HG02870 (cell line): ENCODE measurements around the gene ADGRF1.

Experiments
- ATAC-seq: cut with Tn5 transposase; IDR thresholded peaks from one replicate; pipeline ENCODE4 v1.9.1; 2021; ENCODE audit warnings: mild to moderate bottlenecking, moderate library complexity; ENCODE audit not compliant: unreplicated experiment

Gene ADGRF1

DNA sequence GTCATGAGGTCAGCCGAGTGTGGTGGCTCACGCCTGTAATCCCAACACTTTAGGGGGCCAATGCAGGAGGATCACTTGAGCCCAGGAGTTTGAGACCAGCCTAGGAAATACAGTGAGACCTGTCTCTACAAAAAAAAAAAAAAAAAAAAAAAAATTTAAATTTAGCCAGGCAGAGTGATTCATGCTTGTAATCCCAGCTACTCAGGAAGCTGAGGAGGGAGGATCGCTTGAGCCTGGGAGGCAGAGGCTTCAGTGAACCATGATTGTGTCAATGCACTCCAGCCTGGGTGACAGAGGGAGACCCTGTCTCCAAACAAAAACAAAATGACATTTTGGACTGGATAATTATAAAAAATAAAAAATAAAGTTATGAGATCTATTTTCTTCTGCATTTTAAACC is 56.2 kb downstream of the ADGRF1 start:
- ATAC-seq: no peak

GRCh38 chr6:46983007-46983411 is 59.1 kb downstream of the ADGRF1 start:
- no peak for ATAC-seq

DNA sequence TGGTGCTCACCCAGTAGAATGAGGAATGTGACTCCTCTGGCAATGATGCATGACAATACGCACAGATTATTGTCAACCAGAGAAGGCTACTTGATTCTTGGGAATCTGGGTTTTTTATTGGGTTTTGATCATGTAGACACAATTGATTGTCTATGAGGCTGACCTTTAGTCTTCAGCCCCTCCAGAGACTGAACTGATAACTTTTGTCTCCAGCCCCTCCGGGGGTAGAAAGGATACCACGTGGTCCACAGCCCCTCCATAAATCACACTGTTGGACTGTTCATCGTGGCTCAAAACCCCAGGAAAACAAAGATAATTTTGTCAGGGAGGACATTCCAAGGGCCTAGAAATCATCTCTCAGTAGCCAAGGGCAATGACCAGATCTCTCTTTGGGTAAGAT is 62.9 kb downstream of the ADGRF1 start:
- no peak for ATAC-seq

GRCh38 chr6:46974786-46975185 is 67.3 kb downstream of the ADGRF1 start:
- ATAC-seq: no peak

DNA sequence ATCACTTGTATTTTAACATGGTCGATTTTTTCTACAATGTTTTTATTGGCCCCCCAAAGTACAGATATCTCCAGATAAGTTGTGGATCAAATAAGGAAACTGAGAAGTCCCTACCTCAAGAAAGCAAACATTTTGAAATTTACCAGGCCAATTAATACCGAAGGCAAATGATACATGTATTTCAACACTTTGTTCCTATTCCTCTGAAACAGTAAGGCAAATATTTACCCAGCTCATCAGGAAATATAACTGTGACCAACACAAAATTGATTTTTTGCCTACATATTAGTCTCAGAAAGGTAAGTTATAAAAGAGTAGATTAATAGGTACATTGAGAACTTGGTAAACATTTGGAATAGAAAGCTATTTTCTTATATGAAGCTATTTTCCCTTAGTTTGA is 69.1 kb downstream of the ADGRF1 start:
- no peak for ATAC-seq

- ATAC-seq: no peak
These were observed 69.6 kb downstream of the ADGRF1 start for GRCh38 chr6:46972531-46972930.

GRCh38 chr6:46969206-46969605 is 72.9 kb downstream of the ADGRF1 start:
- no peak for ATAC-seq

DNA sequence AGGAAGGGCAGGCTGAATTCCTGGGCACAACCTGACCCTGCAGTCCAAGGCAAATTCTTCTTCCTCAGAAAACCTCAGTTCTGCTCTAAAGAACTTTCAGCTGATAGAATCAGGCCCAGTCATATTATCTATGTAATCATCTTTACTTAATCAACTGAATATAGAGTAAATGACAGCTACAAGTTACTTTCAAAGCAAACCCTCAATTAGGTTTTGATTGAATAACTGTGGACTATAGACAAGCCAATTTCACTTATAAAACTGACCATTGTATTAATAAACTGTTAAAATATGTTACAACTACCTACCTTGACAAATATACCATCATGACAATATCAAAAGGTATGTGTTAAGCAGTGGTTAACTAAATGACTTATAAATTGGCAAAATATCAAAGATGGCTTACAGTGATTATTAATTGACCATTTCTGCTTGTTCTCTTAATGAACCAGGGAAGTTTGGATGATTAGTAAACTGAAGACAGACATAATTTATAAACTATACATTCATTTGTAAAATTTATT is 74.2 kb downstream of the ADGRF1 start:
- ATAC-seq: no peak

GRCh38 chr6:46964716-46965519 is 77.2 kb downstream of the ADGRF1 start:
- no peak for ATAC-seq

- no peak for ATAC-seq
These were observed 78.5 kb downstream of the ADGRF1 start for GRCh38 chr6:46963626-46964025.

- no peak for ATAC-seq
These were observed 79.1 kb downstream of the ADGRF1 start for GRCh38 chr6:46963039-46963438.

DNA sequence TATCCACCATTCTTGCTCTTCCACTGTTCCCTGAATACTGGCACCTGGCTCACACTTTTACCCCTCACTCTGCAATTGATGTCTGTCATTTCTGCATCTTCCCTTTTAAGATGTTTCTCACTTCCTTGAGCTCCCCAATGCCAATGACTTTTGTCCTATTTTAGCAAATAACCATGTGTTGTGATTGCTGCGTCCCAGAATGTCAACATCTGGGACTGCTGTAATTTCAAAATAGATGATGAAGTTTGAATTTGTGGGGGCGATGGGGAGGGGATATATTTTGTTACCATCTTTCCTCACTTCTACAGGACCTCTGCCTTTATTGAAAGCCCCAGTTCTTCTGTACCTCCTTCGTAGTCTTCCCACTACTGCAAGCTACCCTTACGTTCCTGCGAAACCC is 80.4 kb downstream of the ADGRF1 start:
- no peak for ATAC-seq

DNA sequence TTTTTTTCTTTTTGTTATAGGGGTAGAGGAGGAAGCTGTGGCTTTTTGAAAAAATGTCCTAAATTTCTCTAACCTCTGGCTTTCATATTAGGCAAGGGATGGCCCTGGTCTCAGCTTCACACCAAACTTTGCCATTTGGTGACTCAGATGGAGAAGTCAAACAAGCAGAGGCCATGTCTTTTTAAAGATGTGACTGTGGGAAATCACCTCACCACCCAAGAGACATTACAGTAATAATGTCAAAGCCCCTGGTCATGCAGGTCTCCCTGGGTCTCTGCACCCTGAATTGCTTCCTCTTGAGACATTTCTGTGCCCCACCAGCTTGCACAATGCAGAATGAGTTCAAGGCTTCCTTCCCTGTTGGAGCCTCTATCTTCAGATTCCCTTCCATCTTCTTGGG is 80.9 kb downstream of the ADGRF1 start:
- ATAC-seq: no peak

- ATAC-seq: no peak
These were observed 82.7 kb downstream of the ADGRF1 start for GRCh38 chr6:46959419-46959818.

DNA sequence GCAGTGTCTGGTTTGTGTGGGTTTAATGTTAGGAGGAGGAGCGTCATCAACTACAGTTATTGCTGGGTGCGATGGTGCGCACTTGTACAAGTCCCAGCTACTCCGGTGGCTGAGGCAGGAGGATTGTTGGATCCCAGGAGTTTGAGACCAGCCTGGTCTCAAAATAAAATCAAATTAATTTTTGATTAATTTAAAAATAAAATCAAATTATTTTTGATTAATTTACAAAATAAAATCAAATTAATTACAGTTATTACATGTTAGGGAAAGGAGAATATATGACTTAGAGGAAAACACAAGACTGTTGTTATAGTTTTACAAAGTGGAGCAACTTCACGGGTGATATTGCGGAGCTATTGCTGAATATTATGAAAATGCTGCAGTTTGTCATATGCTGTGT is 85.7 kb downstream of the ADGRF1 start:
- ATAC-seq: no peak

GRCh38 chr6:46954837-46955451 is 87.2 kb downstream of the ADGRF1 start:
- no peak for ATAC-seq

- no peak for ATAC-seq
These were observed 88.2 kb downstream of the ADGRF1 start for GRCh38 chr6:46953921-46954320.

DNA sequence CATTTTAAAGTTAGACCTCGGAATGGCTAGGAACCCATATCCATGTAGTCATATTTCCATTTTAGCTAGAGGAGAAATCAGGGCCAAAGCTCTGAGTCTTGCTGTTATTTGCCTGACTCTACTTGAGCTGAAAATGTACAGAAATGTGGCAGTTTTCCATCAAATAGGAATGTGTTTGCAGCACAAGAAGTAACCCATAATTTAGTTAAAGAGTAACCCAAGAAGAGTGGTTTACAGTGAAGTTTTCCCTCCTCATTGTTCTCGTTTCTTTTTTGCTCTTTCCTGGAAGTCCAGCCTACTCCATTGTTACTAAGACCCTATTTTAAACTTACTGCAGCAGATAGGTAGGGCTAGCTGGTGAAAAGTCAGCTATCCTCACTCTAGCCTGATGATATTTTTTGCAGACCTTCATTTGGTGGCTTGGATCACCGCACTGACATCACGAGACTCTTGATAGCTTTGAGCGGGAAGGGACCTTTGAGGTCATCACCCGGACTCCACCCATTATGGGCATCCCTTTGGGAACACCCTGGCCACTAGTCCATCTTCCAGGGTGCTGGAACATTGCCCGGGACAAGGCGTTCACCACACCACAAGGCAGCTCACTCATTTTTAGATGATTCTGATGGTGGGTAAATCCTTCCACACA is 92.4 kb downstream of the ADGRF1 start:
- no peak for ATAC-seq

DNA sequence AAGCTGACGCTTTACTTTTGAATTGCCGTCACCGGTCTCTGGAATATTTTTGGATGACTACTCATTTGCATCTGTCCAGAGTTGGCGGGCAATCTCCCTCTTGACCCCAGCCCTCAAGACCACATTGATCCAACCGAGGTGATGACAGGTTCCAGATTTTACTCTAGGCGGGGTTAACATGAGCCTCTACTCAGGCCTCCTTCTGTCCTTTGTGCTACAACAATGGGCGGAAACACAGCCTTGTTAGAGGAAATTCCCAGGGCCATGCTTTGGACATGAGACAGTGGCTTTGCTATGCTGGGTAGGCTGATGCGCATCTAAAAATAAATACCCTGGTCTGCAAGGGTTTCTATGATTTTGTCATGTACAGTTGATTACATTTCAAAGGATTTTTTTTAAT is 93.4 kb downstream of the ADGRF1 start:
- no peak for ATAC-seq
